ENCODE data around the gene ZNF366. TPM values are rescaled to one million over a fixed set of nuclear protein-coding genes. Genes with fewer than 3 reads are reported as not detected.

ZNF366 gene
- total RNA-seq, 1 donor from 2014 or later, result 7.9 TPM

- no peak for DNase-seq (ENCODE audit: low spot score in 2 of 2)
- H3K36me3 ChIP-seq, result no peaks in the 10 kb centered on the region
- intact Hi-C loops (cut with DNase I), result no loop called here
- H3K27ac ChIP-seq, result peak overlapping the region; percentile 73 to 80
- H3K4me1 ChIP-seq, result peaks cover 0 to 16% of the 10 kb centered on the region in 2 donors
- H3K4me3 ChIP-seq, result no peak overlapping the region
- no peaks in the 10 kb centered on the region for H3K9me3 ChIP-seq
- TF ChIP-seq CTCF (IDR thresholded peaks at IDR 0.05), result no peak
- no peaks in the 10 kb centered on the region for H3K27me3 ChIP-seq
These were observed 5.7 kb downstream of the ZNF366 start for GRCh38 chr5:72501488-72501887.

- no peak for DNase-seq (ENCODE audit: low spot score in 2 of 2)
- H3K4me1 ChIP-seq, result peaks cover 0 to 16% of the 10 kb centered on the region in 2 donors
- no peaks in the 10 kb centered on the region for H3K27me3 ChIP-seq
- TF ChIP-seq CTCF (IDR thresholded peaks at IDR 0.05), result no peak
- H3K4me3 ChIP-seq, result no peak overlapping the region
- no peaks in the 10 kb centered on the region for H3K36me3 ChIP-seq
- no peaks in the 10 kb centered on the region for H3K9me3 ChIP-seq
- peak overlapping the region; percentile 37 to 73 for H3K27ac ChIP-seq
- intact Hi-C loops (cut with DNase I), result no loop called here
These were observed 7.5 kb downstream of the ZNF366 start for GRCh38 chr5:72499730-72500129.

- Histone ChIP-seq H3K27ac (no peak overlapping the region), H3K4me1 (peaks cover 0 to 13% of the 10 kb centered on the region in 2 donors), H3K27me3 (no peaks in the 10 kb centered on the region), H3K4me3 (no peak overlapping the region), H3K9me3 (no peaks in the 10 kb centered on the region), H3K36me3 (no peaks in the 10 kb centered on the region)
- no peak for DNase-seq (ENCODE audit: low spot score in 2 of 2)
- intact Hi-C loops (cut with DNase I), result no loop called here
- TF ChIP-seq CTCF (IDR thresholded peaks at IDR 0.05), result no peak
These were observed 8.1 kb downstream of the ZNF366 start for GRCh38 chr5:72499090-72499489.

- intact Hi-C loops (cut with DNase I), result no loop called here
- H3K27ac ChIP-seq, result no peak overlapping the region
- no peaks in the 10 kb centered on the region for H3K36me3 ChIP-seq
- H3K9me3 ChIP-seq, result no peaks in the 10 kb centered on the region
- H3K27me3 ChIP-seq, result no peaks in the 10 kb centered on the region
- no peak overlapping the region for H3K4me3 ChIP-seq
- no peak for TF ChIP-seq CTCF (IDR thresholded peaks at IDR 0.05)
- peaks cover 0 to 13% of the 10 kb centered on the region in 2 donors for H3K4me1 ChIP-seq
- DNase-seq (ENCODE audit: low spot score in 2 of 2), result no peak
These were observed 8.9 kb downstream of the ZNF366 start for GRCh38 chr5:72498284-72498683.

GRCh38 chr5:72497823-72498222, 9.4 kb downstream of the ZNF366 start:
- no peak overlapping the region for H3K27ac ChIP-seq
- no peaks in the 10 kb centered on the region for H3K27me3 ChIP-seq
- no peaks in the 10 kb centered on the region for H3K36me3 ChIP-seq
- no peak for DNase-seq (ENCODE audit: low spot score in 2 of 2)
- H3K4me1 ChIP-seq, result peaks cover 0 to 13% of the 10 kb centered on the region in 2 donors
- no peak for TF ChIP-seq CTCF (IDR thresholded peaks at IDR 0.05)
- H3K9me3 ChIP-seq, result no peaks in the 10 kb centered on the region
- intact Hi-C loops (cut with DNase I), result no loop called here
- no peak overlapping the region for H3K4me3 ChIP-seq

GRCh38 chr5:72495410-72495809, 11.8 kb downstream of the ZNF366 start:
- Histone ChIP-seq H3K9me3 (no peaks in the 10 kb centered on the region), H3K4me3 (no peak overlapping the region), H3K36me3 (no peaks in the 10 kb centered on the region), H3K4me1 (peaks cover 0 to 4% of the 10 kb centered on the region in 2 donors), H3K27ac (no peak overlapping the region), H3K27me3 (no peaks in the 10 kb centered on the region)
- intact Hi-C loops (cut with DNase I), result no loop called here
- TF ChIP-seq CTCF (IDR thresholded peaks at IDR 0.05), result no peak
- DNase-seq (ENCODE audit: low spot score in 2 of 2), result no peak

Measured in ascending aorta (tissue), 2 donors.